ENCODE data around the gene GFPT1.

DNA sequence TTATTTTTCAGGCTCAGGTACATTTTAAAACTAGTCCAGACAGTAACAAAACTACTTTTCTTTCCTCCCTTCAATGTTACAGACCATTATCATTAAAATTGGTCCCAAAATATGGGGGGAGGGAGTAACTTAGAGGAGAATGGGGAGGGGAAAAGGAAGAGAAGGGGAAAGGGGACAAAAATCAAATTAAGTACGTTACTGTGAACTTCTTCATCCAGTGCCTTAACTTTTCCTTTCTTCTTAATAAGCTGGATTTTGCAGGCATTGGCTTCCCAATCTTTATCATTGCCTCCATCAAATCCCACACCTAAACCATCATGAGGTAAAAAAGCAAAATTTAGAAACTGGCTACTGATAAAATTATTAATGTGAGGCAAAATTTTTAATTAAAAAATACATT, 17.2 kb downstream of the GFPT1 start:
- TF ChIP-seq EZH2 (IDR thresholded peaks at IDR 0.05): no peak
- no peak for TF ChIP-seq POLR2AphosphoS5 (IDR thresholded peaks at IDR 0.05; ENCODE audit: borderline replicate concordance, low read depth, low read length)
- no peak for TF ChIP-seq FOXP2 (optimal IDR thresholded peaks at IDR 0.05; ENCODE audit: control extremely low read depth, extremely low read length, insufficient read depth)
